CD14-positive monocyte (primary cell): ENCODE results near the gene HOXA2. TPM values are rescaled to one million over a fixed set of nuclear protein-coding genes. Genes with fewer than 3 reads are reported as not detected.
A peak's percentile ranks its signal among the peaks of the same experiment; 100 is the strongest.

Experiments
- DNase-seq, 3 donors: peaks; one replicate each; pipeline ENCODE4 v3.0.0-alpha.2; 2011 to 2022
- H2AFZ ChIP-seq: 2 replicates; pipeline ENCODE4 v1.6.0; 2012; ENCODE audit warnings: mild to moderate bottlenecking, low read depth, low read length, inconsistent platforms; ENCODE audit not compliant: insufficient read depth, poor library complexity, severe bottlenecking
- H3K27ac ChIP-seq, 2 donors: 1 replicate in 1 of 2; 2 replicates in 1 of 2; pipeline ENCODE4 v1.5.1; 2012 to 2013; ENCODE audit warnings: low read length in 2 of 2, control low read depth in 1 of 2, inconsistent platforms in 1 of 2, low read depth in 1 of 2, mild to moderate bottlenecking in 1 of 2
- H3K27me3 ChIP-seq, 2 donors: one replicate each; pipeline versions ENCODE4 v1.6.0 to v1.6.1; 2011 to 2013; ENCODE audit warnings: low read length in 2 of 2; ENCODE audit not compliant: control insufficient read depth in 2 of 2, insufficient read depth in 2 of 2
- H3K36me3 ChIP-seq, 2 donors: replicated peaks in 1 of 2; 1 replicate in 1 of 2; 2 replicates in 1 of 2; pipeline versions ENCODE4 v1.5.1 to v1.6.1; 2012 to 2013; ENCODE audit warnings: low read length in 2 of 2, control low read depth in 1 of 2, inconsistent platforms in 1 of 2, mild to moderate bottlenecking in 1 of 2; ENCODE audit not compliant: insufficient read depth in 2 of 2, control insufficient read depth in 1 of 2
- H3K4me1 ChIP-seq, 2 donors: 1 replicate in 1 of 2; 2 replicates in 1 of 2; pipeline versions ENCODE4 v1.5.1 to v1.6.1; 2012 to 2013; ENCODE audit warnings: low read length in 2 of 2, control low read depth in 1 of 2, inconsistent platforms in 1 of 2, mild to moderate bottlenecking in 1 of 2, moderate library complexity in 1 of 2; ENCODE audit not compliant: insufficient read depth in 2 of 2, control insufficient read depth in 1 of 2
- H3K4me2 ChIP-seq: replicated peaks from 2 replicates; pipeline ENCODE3; 2012; ENCODE audit warnings: low read length, moderate library complexity, mild to moderate bottlenecking; ENCODE audit not compliant: poor library complexity, severe bottlenecking; ENCODE audit errors: extremely low read depth
- H3K4me3 ChIP-seq, 3 experiments: fragments of 200-600 bp in 1 of 3; sonication (generic) in 1 of 3; replicated peaks in 1 of 3; 1 replicate in 2 of 3; 2 replicates in 1 of 3; pipeline ENCODE4 v1.5.1; 2011 to 2013; ENCODE audit warnings: low read length in 3 of 3, mild to moderate bottlenecking in 3 of 3, control low read depth in 2 of 3, low read depth in 2 of 3, inconsistent platforms in 1 of 3, moderate library complexity in 1 of 3
- H3K79me2 ChIP-seq: 2 replicates; pipeline ENCODE4 v1.6.0; 2012; ENCODE audit warnings: mild to moderate bottlenecking, control low read depth, inconsistent platforms, low read length, moderate library complexity; ENCODE audit not compliant: insufficient read depth
- H3K9ac ChIP-seq: 2 replicates; pipeline ENCODE4 v1.6.0; 2017; ENCODE audit warnings: low read length, mild to moderate bottlenecking; ENCODE audit not compliant: insufficient read depth, poor library complexity, severe bottlenecking
- H3K9me3 ChIP-seq, 2 donors: replicated peaks in 1 of 2; 1 replicate in 1 of 2; 2 replicates in 1 of 2; pipeline versions ENCODE4 v1.5.1 to v1.6.1; 2012 to 2013; ENCODE audit warnings: low read length in 2 of 2, control low read depth in 1 of 2; ENCODE audit not compliant: control insufficient read depth in 1 of 2, insufficient read depth in 1 of 2
- H4K20me1 ChIP-seq: 2 replicates; pipeline ENCODE4 v1.6.0; 2012; ENCODE audit warnings: mild to moderate bottlenecking, low read length, control low read depth, moderate library complexity; ENCODE audit not compliant: insufficient read depth
- H3K27ac Mint-ChIP-seq, 7 donors: one replicate each; pipeline ENCODE4 v1.8.0; 2020; ENCODE audit warnings: mild to moderate bottlenecking in 7 of 7, mixed read lengths in 7 of 7, moderate library complexity in 6 of 7, inconsistent platforms in 2 of 7
- H3K27me3 Mint-ChIP-seq, 3 donors: one replicate each; pipeline ENCODE4 v1.8.0; 2021 to 2022; ENCODE audit warnings: low read depth in 3 of 3, mild to moderate bottlenecking in 3 of 3, mixed read lengths in 3 of 3, moderate library complexity in 3 of 3, inconsistent platforms in 1 of 3
- H3K36me3 Mint-ChIP-seq, 2 donors: one replicate each; pipeline ENCODE4 v1.8.0; 2020; ENCODE audit warnings: mixed read lengths in 2 of 2, inconsistent platforms in 1 of 2, mild to moderate bottlenecking in 1 of 2
- H3K4me1 Mint-ChIP-seq: one replicate; pipeline ENCODE4 v1.8.0; 2020; ENCODE audit warnings: mild to moderate bottlenecking, mixed read lengths
- H3K4me3 Mint-ChIP-seq, 2 donors: one replicate each; pipeline ENCODE4 v1.8.0; 2020; ENCODE audit warnings: mild to moderate bottlenecking in 2 of 2, mixed read lengths in 2 of 2, moderate library complexity in 1 of 2
- H3K9me3 Mint-ChIP-seq, 7 donors: one replicate each; pipeline ENCODE4 v1.8.0; 2020 to 2022; ENCODE audit warnings: mixed read lengths in 7 of 7, mild to moderate bottlenecking in 6 of 7, moderate library complexity in 6 of 7, inconsistent platforms in 2 of 7
- CTCF ChIP-seq: fragments of 200-600 bp; IDR thresholded peaks from one replicate; pipeline ENCODE4 v1.8.0; 2022; ENCODE audit warnings: antibody characterized with exemption, mild to moderate bottlenecking
- WGBS: methylation state at CpG from one replicate; pipeline ENCODE4 v1.1.5; 2013; ENCODE audit warnings: missing lambda C conversion rate; ENCODE audit not compliant: insufficient coverage; 5-methylcytosine and 5-hydroxymethylcytosine counted together
- intact Hi-C, 2 donors: fragments of 100-400 bp; cut with micrococcal nuclease; formaldehyde crosslinking; loops; one replicate each; pipeline versions ENCODE4 v1.15.0 to v1.15.1; 2023
- polyA plus RNA-seq, 3 donors: library from polyadenylated mRNA; depleted of rRNA in 1 of 3; unstranded in 2 of 3; stranded (reverse) in 1 of 3; fragments of 300-500 nt in 2 of 3; fragments of >200 nt in 1 of 3; fragmentation: Illumina TruSeq in 2 of 3; gene quantifications; 1 replicate in 2 of 3; 2 replicates in 1 of 3; pipeline ENCODE4 v1.2.3, GENCODE V29; 2012 to 2021

The HOXA2 gene
- polyA plus RNA-seq, 3 donors = not detected

GRCh38 chr7:27062946-27063345 lies 39.5 kb downstream of the HOXA2 start:
- H3K27me3 ChIP-seq = no peaks in the 10 kb centered on the region
- H3K4me3 ChIP-seq = no peak overlapping the region
- Mint-ChIP-seq H3K4me1 (peaks cover 3% of the 10 kb centered on the region), H3K9me3 (peaks cover 0 to 1% (median 0%) of the 10 kb centered on the region in 7 donors), H3K4me3 (no peak overlapping the region), H3K27ac (no peak overlapping the region), H3K36me3 (no peaks in the 10 kb centered on the region), H3K27me3 (peaks cover 1 to 8% (median 8%) of the 10 kb centered on the region in 3 donors)
- no peak overlapping the region for H2AFZ ChIP-seq
- H3K9me3 ChIP-seq = no peaks in the 10 kb centered on the region
- TF ChIP-seq CTCF = no peak
- H3K4me2 ChIP-seq = no peak overlapping the region
- H3K27ac ChIP-seq = no peak overlapping the region
- H4K20me1 ChIP-seq = no peaks in the 10 kb centered on the region
- no peaks in the 10 kb centered on the region for H3K79me2 ChIP-seq
- WGBS = 96% methylated on average over 4 of the region's 4 CpGs
- DNase-seq = no peak
- no peaks in the 10 kb centered on the region for H3K4me1 ChIP-seq
- no peaks in the 10 kb centered on the region for H3K36me3 ChIP-seq
- H3K9ac ChIP-seq = no peak overlapping the region
- intact Hi-C loops = no loop called here

GRCh38 chr7:27053153-27053552 lies 49.3 kb downstream of the HOXA2 start:
- Mint-ChIP-seq H3K4me1 (no peaks in the 10 kb centered on the region), H3K9me3 (no peaks in the 10 kb centered on the region), H3K27me3 (peaks cover 1 to 6% (median 2%) of the 10 kb centered on the region in 3 donors), H3K4me3 (no peak overlapping the region), H3K27ac (no peak overlapping the region), H3K36me3 (no peaks in the 10 kb centered on the region)
- no peaks in the 10 kb centered on the region for H3K9me3 ChIP-seq
- DNase-seq = no peak
- no peak overlapping the region for H3K4me3 ChIP-seq
- H3K36me3 ChIP-seq = no peaks in the 10 kb centered on the region
- H3K9ac ChIP-seq = no peak overlapping the region
- intact Hi-C loops = no loop called here
- no peak overlapping the region for H3K27ac ChIP-seq
- no peak overlapping the region for H3K4me2 ChIP-seq
- no peaks in the 10 kb centered on the region for H3K79me2 ChIP-seq
- H3K4me1 ChIP-seq = no peaks in the 10 kb centered on the region
- 83% methylated on average over 3 of the region's 3 CpGs for WGBS
- H4K20me1 ChIP-seq = no peaks in the 10 kb centered on the region
- H3K27me3 ChIP-seq = no peaks in the 10 kb centered on the region
- no peak for TF ChIP-seq CTCF
- peak overlapping the region; percentile 12 for H2AFZ ChIP-seq
